Measurements from ENCODE around the gene FGF8.

Gene FGF8

DNA sequence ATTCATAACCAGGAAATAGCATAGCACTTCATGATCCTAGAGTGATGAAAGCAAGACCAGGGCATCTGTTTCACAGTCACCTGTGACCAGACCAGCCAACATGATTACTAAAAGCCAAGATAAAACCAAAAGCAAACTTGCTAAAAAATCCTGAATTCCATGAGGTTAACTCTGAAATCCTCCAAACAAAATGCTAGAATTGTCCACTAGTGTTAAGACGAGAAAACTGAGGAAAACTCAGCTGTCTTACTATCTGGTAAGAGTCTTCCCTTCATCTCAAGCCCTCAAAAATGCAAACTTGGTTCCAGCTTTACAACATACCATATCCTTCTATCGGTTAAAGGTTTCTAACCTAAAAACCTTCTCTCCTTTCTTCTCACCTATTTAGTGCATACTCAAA lies 8.6 kb upstream of the FGF8 start:
- no peak overlapping the region for H3K4me3 ChIP-seq (ENCODE audit: low read depth, low read length)
- TF ChIP-seq CTCF (IDR thresholded peaks at IDR 0.05; ENCODE audit: insufficient read depth, low read length, missing control alignments) = no peak
- POLR2A ChIA-PET = no interaction called here
- CTCF ChIA-PET = interaction anchor here (0.7 to 9.3 kb wide), 7 partner anchors 10 to 571 kb away, joined by 3 to 265 read pairs (median 54); no protein-coding TSS in a partner anchor
- DNase-seq (ENCODE audit: low read depth, low spot score) = no peak

DNA sequence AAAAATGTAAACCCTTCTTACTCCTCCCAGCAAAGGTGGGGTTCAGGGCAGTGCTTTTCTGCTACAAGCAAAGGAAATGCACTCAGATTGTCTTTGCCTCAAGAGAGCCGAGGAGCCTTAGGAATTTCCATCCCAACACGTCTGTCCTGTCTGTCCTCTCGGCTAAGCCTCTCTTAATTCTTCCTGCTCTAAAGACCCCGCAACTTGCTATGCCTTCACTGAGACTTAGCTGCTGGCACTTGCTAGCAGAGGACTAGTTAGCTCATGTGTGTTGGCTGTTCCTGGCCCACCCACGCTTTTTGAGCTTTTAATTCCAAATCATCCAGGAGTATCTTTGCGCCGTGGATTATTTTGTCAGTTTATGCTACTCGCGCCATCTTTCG lies 7.8 kb upstream of the FGF8 start:
- DNase-seq (ENCODE audit: low read depth, low spot score) = no peak
- CTCF ChIA-PET = interaction anchor here (1.1 to 9.3 kb wide), 8 partner anchors 11 to 623 kb away, joined by 4 to 265 read pairs (median 36); no protein-coding TSS in a partner anchor
- H3K4me3 ChIP-seq (ENCODE audit: low read depth, low read length) = peak overlapping the region; percentile 84
- POLR2A ChIA-PET = interaction anchor here (0.7 to 0.8 kb wide), 2 partner anchors 28 to 35 kb away, joined by 3 read pairs; no protein-coding TSS in a partner anchor
- TF ChIP-seq CTCF (IDR thresholded peaks at IDR 0.05; ENCODE audit: insufficient read depth, low read length, missing control alignments) = no peak

DNA sequence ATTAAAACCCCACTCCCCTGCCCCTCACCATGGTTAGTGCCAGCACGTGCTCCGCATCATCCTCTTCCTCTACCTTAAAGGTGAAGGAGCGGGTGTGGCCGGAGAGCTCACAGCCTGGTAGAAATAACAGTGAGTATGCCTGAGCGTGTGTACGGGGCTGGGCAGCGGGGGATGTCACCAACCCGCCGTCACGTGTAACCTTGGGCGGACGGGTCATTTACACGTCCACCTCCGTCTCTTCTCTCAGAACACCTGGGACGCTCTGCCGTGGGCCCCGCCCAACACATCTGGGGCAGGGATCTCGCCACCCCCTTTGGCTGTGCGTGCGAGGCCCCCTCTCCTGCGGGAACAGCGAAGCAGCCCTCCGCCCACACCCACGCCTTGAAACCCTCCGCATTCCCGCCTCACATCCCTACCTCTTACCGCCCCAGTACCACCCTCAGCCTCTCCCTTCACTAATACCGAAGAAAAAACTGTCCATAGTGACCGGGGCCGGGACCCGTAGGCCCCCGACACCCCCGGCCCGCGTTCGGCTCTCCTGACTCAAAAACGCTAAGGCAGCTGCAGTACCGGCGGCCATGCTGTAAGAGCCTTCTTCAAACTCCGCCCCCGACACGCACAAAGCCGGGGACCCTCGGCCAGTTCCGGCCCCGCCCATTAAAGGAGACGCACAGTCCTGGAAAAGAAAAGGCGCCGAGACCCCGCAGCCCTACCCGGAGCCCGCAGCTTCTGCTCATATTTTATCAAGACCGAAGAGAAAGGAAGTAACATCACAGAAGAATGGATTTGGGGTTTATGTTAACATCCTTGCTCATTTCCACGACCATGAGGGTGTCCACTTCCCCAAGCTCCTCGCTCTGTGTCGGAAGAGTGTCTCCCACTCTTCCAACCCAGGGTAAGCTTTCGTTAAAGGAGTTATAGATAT lies 7.2 kb upstream of the FGF8 start, which contains the start of gene NPM3:
Gene NPM3, minus strand, starts transcription at position 636 of the 925 bp plus-strand sequence. Its CDS starts 56 bp downstream, at position 580.
- CTCF ChIA-PET = interaction anchor here (0.6 to 9.3 kb wide), 21 partner anchors 10 to 829 kb away, joined by 3 to 265 read pairs (median 5); no protein-coding TSS in a partner anchor
- peak within 1 kb of the TSS; percentile 84 for H3K4me3 ChIP-seq (ENCODE audit: low read depth, low read length)
- POLR2A ChIA-PET = interaction anchor here (0.7 to 1.0 kb wide), 3 partner anchors 29 to 213 kb away, joined by 3 read pairs; no protein-coding TSS in a partner anchor
- TF ChIP-seq CTCF (IDR thresholded peaks at IDR 0.05; ENCODE audit: insufficient read depth, low read length, missing control alignments) = no peak
- no peak for DNase-seq (ENCODE audit: low read depth, low spot score)

- ChIA-PET POLR2A (interaction anchor here (1.0 kb wide), 1 partner anchor 212 kb away, joined by 3 read pairs; no protein-coding TSS in a partner anchor), CTCF (interaction anchor here (0.6 to 9.3 kb wide), 31 partner anchors 9 to 828 kb away, joined by 3 to 265 read pairs (median 5); partner anchors contain the start of genes DPCD and POLL)
- DNase-seq (ENCODE audit: low read depth, low spot score) = no peak
- H3K4me3 ChIP-seq (ENCODE audit: low read depth, low read length) = peak overlapping the region; percentile 84
- TF ChIP-seq CTCF (IDR thresholded peaks at IDR 0.05; ENCODE audit: insufficient read depth, low read length, missing control alignments) = no peak
These were observed 6.3 kb upstream of the FGF8 start for GRCh38 chr10:101781984-101782810.

- TF ChIP-seq CTCF (IDR thresholded peaks at IDR 0.05; ENCODE audit: insufficient read depth, low read length, missing control alignments) = no peak
- ChIA-PET POLR2A (interaction anchor here (0.7 to 1.0 kb wide), 3 partner anchors 87 to 291 kb away, joined by 3 read pairs; partner anchors contain the start of gene FBXW4), CTCF (interaction anchor here (0.6 to 9.3 kb wide), 60 partner anchors 8 to 720 kb away, joined by 3 to 265 read pairs (median 5); partner anchors contain the start of genes DPCD, FBXW4, KAZALD1 and OGA)
- H3K4me3 ChIP-seq (ENCODE audit: low read depth, low read length) = no peak overlapping the region; the same call in 1 of the 2 replicates
- DNase-seq (ENCODE audit: low read depth, low spot score) = no peak
These were observed 5.7 kb upstream of the FGF8 start for GRCh38 chr10:101781655-101781983.

Data from AG04449 (cell line).